Stimulated activated CD4-positive, alpha-beta T cell treated with anti-CD3 and anti-CD28 coated beads, Interleukin-1b, Interleukin-23, amount 100 ng/mL, for 24 hours (primary cell): ENCODE measurements around the gene SOS1.
"Not testable (repeated sequence)": the region's sequence is repeated elsewhere in the genome, so short reads cannot be mapped to it uniquely, and the experiment has no call there.

Experiments
- DNase-seq, 4 experiments: peaks; one replicate each; pipeline ENCODE4 v3.0.0-alpha.2; 2020; ENCODE audit warnings: low read depth in 4 of 4, low spot score in 1 of 4

SOS1 gene

DNA sequence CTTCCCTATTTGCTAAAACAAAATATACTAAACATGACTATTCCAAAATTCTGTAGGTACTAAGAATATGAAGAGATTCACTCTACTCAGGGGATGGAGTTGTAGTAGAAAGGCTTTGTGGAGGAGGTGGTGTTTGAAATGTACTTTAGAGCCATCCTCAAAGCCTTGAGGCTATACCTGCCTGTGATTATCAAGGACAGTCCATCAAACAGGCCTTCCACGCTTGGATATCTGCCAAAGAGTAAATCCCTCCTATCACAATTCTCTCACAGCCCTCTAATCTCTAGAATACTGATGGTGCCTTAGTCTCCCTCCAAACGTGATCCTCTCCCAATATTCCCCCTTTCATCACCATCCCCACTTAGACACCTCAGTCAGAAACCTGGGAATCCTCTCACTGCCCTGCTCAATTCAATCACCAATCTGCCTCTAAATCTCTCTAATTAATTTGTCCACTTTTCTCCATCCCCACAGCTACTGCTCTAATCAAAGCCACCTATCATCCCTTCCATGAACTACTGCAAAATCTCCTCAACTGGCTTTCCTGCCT is 13.1 kb downstream of the SOS1 start:
- no peak for DNase-seq

DNA sequence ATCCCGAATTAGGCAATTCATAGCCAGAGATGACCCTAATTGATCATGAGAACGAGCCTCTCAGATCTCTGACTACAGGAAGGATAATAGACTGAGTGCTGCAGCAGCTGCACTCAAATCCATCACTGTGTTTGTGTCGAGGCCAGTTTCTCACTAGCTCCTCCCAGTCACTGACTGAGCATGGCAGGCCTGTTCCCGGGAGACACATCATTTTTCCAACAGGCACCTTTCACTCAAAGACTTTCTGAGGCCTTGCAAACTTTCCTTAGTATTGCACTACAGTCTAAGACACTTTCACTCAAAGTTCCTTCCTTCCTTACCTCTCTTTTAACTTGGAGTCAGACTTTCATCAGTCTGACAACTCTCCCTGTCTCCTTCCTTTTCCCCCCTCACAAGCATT is 13.7 kb downstream of the SOS1 start:
- DNase-seq: no peak

DNA sequence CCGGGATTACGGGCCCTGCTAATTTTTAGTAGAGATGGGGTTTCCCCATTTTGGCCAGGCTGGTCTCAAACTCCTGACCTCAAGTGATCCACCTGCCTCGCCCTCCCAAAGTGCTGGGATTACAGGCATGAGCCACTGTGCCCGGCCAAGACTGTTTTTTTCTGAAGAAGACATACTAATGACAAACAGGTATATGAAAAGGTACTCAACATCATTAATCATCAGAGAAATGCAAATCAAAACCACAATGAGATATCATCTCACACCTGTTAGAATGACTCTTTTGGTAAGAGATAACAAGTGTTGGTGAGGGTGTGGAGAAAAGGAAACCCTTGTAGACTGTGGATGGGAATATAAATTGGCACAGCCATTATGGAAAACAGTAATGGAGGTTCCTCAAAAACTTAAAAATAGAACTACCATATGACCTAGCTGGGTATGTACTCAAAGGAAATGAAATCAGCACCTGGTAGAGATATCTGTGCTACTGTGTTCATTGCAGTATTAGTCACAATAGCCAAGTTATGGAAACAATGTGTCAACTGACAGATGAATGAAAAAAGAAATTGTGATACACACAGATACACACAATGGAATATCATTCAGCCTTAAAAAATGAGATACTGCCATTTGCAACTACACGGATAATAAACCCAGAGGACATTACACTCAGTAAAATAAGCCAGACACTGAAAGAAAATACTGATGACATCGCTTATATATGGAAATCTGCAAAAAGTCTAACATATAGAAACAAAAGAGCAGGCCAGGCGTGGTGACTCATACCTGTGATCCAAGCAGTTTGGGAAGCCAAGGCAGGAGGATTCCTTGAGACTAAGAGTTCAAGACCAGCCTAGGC is 20.8 kb downstream of the SOS1 start:
- DNase-seq: peak in 1 of 4 experiments; percentile 7

DNA sequence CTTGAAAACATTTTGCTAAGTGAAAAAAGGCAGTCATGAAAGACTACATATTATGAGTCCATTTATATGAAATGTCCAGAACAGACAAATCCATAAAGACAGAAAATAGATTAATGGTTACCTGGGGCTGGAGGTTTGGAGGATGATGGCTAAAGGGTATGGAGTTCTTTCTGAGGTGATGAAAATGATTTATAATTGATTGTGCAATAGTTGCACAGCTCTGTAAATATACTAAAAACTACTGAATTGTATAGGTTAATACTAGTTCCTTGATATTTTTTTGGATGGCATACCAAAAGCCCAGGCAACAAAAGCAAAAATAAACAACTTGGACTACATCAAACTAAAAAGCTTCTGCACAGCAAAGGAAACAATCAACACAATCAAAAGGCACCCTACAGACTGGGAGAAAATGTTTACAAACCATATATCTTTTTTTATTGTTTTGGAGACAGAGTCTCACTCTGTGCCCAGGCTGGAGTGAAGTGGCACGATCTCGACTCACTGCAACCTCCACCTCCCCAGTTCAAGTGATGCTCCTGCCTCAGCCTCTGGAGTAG is 21.5 kb downstream of the SOS1 start:
- DNase-seq: no peak

DNA sequence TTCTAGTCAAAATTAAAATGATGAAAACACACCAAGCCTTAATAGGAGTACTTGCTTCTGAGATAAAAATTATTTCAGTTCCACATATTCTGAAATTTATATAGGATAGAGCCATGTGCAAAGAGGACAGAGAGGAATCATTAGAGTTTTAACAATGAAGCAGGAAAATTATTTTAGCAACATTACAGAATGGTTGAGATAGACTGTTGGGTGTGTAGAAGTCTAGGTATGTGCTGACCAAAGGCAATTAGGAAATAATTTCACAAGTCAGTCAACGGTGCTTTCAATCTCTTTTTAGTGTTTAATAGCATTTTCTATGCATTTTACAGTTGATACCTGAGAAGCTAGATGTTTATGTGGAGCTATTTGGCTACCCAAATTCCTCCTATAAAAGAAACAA is 25.2 kb downstream of the SOS1 start:
- no peak for DNase-seq

DNA sequence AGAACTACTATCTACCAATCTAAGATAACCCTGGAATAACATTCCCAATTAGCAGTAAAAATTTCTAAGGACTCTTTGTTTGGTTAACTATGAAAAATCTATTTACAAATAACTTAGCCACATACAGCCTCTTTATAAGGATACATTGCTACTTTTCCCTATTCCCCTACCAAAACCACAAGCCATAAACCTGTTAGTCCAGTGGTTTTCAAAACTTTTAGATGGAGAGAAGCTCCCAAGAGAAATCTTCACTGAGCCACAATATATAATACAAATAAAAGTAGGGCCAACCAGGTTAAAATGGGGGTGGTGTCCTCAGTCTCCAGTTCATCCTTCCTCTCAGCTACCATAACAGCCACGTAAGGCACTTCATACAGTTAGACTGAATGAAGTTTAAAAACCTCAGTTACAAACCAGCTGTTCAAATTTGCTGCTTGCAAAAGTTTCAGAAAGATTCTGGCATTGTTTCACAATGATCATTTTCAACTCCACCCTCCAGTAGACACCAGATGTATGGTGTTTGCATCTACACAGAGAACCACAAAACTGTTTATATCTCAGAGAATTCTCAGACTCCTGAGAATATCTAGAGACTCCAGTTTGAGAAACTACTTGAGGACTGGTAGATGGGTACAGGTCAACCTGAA is 26.0 kb downstream of the SOS1 start:
- DNase-seq: no peak

DNA sequence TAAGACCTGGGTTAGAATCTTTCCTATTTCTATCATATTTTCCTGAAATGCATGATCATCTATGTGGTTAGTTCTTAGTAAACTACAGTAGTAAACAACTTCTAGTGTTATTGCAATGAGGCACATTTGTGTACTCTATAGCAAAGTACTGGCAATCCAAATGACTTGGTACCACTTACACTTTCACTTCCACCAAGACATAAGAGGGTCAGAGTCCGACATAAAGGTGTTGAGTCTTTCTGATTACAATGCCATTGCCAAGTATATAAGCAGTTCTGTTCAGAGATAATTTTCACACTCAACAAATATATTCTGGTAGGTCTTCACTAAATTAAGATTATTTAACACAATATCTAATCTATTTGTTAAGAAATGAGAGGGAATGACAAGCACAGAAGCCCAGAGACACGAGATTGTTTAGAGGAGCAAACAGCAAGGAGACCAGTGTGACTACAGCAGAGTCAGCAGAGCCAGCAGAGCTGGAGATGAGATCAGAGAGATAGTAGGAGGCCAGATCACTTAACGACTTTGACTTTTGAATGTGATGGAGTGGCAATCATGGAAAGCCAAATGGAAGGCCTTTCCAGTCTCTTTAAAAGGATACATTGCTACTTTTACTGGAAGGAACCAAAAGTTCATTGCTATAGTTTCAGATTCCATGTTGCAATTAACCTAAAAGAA is 27.5 kb downstream of the SOS1 start:
- DNase-seq: no peak

DNA sequence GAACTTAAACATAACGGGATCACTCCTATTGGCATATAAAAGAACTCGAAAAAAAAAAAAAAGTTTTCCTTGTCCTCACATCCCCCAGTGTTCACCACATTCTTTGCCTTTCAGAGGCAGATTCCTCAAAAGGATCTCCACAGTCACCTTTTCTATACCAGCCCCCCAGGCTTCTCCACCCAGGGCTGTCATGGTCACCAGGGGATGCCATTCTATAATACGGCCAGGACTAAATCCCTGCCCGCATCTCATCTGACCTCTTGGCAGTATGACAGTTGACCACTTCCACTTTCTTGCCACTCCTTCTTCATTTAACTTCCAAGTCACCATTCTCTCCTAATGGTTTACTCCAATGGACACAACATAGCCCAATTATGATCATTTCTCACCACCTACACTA is 29.3 kb downstream of the SOS1 start:
- DNase-seq: no peak

DNA sequence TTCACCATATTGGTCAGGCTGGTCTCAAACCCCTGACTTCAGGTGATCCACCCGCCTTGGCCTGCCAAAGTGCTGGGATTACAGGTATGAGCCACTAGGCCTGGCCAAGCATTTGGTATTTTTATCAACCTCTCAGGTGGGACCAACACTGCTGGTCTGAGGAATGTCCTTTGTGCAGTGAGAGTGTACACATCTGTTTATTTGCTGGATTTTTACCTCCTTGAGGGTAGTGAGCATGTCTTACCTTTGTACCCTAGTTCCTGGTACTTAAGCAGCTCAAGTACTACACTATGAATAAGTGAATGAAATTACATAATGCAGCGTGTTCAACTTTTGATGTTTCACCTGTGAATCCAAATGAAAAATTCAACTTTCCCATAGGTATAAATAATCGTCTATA is 29.8 kb downstream of the SOS1 start:
- no peak for DNase-seq

DNA sequence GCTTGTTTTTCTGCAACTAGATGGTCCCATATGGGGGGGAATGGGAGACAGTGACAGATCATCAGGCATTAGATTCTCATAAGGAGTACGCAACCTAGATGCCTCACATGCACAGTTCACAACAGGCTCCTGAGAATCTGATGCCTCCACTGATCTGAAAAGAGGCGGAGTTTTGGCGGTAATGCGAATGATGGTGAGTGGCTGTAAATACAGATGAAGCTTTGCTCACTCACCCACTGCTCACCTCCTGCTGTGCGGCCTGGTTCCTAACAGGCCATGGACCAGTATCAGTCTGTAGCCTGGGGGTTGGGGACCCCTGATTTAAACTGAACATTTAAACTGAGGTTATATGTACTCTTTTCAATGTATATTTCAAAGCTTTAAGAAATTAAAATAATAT is 40.7 kb downstream of the SOS1 start:
- DNase-seq: no peak

DNA sequence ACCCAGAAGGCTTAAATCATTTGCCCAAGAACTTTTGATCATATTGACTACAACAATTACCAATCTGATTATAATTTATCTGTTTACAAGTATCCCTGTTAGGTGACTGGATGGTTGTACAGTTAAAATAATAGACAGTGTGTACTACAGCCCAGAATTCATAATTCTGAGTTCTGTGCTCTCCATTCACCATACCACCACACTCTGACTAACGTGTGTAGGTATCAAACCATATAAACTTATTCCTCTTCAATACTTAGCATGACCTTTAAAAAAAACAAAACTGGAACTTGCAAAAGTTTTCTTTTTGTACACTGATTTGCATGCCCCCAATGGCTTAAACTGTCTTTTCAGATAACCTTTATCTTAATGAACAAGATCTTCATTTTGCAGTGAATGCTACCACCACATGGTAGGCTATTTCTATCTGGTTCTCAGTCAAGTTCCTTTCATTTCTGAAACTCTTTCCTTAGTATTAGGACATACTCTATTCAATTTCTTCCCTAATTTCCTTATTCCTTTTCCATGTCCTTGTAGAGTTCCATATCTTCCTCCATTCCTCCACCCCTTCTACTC is 50.9 kb downstream of the SOS1 start:
- no peak for DNase-seq

DNA sequence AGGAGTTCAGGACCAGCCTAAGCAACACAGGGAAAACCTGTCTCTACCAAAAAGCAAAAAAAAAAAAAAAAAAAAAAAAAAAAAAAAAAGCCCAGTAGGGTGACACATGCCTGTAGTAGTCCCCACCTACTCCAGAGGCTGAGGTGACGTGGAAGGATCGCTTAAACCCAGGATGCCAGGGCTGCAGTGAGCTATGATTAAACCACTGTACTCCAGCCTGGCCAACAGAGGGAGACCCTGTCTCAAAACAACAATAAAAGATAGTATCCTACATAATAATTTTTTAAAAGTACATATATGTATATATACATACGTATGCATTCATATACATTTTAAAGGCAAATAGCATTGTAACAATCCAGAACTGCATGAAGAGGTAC is 51.7 kb downstream of the SOS1 start:
- peak in 1 of 4 experiments; percentile 7 for DNase-seq

DNA sequence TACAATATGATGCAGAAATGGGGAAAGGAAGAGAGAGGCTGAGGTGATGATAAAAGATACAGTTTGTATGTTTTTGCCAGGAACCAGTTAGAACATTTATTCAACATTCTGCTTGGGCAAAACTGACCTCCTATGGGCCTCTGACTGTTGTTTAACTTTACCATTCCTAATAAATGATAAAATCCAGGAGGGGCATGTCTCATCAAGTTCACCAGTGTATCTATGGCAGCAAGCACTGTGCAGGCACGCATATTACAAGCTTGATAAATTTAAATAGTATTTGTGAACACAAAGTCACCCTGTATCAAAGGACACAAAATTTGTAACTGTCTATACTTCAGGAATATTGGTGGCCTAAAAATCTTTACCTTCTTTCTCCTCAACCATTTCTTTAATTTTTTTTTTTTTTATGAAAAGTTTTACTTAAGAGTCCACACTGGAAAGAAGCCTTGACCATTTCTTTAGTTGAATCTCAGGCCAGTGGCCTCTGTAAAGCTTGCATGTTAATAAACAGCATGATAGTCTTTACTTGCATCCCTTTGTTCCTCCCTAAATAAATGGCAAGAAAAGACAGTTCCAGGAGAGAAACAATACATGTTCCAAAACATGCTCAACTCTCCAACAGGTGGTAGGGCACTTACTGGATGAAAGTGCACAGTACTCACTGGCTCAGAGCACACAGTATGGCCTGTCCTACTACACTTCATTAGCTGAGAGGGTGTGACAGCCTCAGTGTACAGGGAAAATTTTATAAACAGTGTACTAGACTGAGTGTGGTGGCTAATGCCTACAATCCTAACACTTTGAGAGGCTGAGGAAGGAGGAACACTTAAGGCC is 52.3 kb downstream of the SOS1 start:
- DNase-seq: no peak

DNA sequence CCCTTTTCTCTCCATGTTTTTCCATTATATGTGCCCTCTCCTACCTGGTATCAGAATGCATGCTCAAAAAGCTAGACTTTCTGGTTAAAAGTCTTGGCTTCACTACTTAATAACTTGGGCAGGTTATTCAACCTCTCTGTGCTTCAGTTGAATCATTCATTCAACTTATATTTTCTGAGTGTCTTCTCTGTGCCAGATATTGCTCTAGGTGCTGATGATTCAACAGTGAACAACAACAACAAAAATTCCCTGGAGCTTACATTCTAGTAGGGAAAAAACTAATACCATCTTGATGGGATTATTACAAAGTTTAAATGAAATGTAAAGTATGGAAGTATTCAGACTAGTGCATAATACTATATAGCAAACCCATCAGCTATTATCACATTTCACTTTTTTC is 55.2 kb downstream of the SOS1 start:
- no peak for DNase-seq

DNA sequence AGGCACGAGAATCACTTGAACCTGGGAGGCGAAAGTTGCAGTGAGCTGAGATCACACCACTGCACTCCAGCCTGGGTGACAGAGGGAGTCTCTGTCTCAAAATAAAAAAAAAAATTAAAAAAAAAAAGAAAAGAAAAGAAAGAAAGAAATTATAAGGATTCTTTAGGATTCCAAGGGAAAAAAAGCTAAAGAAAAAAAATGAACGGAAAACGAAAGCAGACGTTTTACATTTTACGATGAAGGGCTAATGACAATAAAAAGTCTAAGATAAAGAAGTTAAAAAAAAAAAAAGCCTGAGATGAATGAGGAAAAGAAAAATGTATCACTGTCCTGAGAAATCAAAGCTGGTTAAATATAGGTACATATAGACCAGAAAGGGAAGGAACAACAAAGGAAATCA is 58.5 kb downstream of the SOS1 start:
- DNase-seq: no peak

DNA sequence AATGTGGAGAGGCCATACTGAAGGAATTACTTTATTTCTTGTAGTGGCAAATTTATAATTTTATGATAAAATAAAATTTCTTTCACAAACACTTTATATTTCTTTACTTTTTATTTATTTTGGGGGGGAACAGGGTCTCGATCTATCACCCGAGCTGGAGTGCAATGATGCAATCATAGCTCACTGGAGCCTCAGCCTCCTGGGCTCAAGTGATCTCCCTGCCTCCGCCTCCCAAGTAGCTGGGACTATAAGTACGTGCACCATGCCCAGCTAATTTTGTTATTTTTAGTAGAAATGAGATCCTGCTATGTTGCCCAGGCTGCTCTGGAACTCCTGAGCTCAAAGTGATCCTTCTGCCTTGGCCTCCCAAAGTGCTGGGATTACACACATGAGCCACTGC is 59.6 kb downstream of the SOS1 start:
- no peak for DNase-seq

DNA sequence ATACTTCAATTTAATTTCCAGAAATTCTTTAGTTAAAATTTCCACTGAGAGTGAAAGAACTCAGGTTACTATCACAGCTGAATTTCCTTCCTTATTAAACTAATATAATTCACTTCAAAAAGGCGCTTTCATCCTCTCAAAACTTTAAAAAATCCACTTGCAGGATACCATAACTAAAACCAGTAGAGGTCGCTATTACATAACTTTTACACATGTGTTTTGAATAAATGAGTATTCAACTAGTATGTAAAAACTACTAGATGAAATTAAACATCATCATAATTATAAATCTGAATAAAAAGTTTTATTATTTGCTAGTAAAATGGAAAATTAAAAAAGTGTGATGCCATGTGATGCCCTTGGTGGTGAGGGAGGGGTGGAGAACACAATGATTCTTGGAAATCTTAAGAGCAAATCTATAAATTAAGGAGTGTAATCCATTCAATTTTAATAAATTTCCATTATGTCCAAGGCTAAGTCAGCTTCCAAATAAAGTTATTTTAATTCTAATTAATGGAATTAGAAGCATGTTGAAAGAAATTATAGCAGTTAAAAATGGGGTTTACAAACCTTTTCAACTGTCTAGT is 61.4 kb downstream of the SOS1 start:
- DNase-seq: no peak

DNA sequence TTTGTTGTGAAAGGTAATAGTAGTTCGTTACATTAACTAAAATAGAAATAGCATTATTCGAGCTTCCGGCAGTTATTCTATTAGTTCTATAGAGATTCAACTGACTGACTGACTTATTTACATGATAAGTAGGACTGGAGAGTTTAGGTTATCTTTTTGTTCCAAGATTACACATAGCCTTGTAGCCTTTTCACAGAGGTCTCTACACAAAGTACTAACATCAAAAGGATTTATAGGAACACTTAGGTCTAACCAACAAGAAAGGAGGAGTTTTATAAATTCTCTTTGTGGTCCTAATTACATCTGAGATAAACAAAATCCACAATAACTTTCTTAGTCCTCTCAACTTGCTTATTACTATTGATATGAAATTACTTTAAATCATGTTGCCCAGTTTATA is 62.8 kb downstream of the SOS1 start:
- DNase-seq: no peak

DNA sequence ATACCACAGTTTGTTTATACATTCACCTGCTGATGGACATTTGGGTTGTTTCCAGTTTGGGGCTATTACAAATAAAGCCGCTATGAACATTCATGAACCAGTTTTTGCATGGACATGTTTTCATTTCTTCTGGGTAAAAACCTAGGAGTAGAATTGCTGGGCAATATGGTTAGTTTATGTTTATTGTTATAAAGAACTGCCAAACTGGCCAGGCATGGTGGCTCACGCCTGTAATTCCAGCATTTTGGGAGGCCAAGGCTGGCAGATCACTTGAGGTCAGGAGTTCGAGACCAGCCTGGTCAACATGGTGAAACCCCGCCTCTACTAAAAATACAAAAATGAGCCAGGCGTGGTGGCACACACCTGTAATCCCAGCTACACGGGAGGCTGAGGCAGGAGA is 68.2 kb downstream of the SOS1 start:
- not testable (repeated sequence) for DNase-seq

DNA sequence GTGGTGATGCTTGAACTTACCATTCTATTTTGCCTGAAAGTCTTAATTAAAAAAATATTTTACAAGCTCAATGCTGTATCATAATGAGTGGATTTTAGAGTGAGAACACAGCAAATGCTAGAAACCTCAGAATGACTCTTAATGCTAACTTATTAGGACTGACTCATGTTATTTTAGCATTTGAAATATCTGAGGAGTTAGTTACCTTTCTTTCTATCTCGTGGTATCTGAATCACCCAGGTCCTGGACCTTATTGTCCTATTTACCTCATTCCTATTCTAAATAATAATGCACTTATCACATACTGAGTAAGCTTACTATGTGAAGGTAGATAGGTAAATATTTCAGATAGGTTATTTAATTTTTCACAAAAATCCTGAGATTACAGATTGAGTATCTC is 70.7 kb downstream of the SOS1 start:
- no peak for DNase-seq
